DOHH2 (cell line): ENCODE measurements around the gene ADPRS.
A peak's percentile ranks its signal among the peaks of the same experiment; 100 is the strongest.

ENCODE experiments used
- H3F3A ChIP-seq: fragments of 200-600 bp; sonication (generic), shearing (Covaris generic); 2 replicates; pipeline ENCODE4 v1.6.0; 2016; ENCODE audit warnings: antibody characterized with exemption, mild to moderate bottlenecking; ENCODE audit not compliant: control insufficient read depth, insufficient read depth
- H3K27ac ChIP-seq: fragments of 200-600 bp; sonication (generic); 2 replicates; pipeline ENCODE4 v1.5.1; 2014; ENCODE audit warnings: low read depth, mild to moderate bottlenecking, low read length, moderate library complexity
- H3K27me3 ChIP-seq: fragments of 200-600 bp; sonication (generic); 2 replicates; pipeline ENCODE4 v1.6.1; 2014; ENCODE audit warnings: mild to moderate bottlenecking, low read length, mixed read lengths; ENCODE audit not compliant: control insufficient read depth
- H3K36me3 ChIP-seq: fragments of 200-600 bp; sonication (generic); 2 replicates; pipeline ENCODE4 v1.6.1; 2014; ENCODE audit warnings: mild to moderate bottlenecking, low read length, moderate library complexity, mixed read lengths; ENCODE audit not compliant: control insufficient read depth
- H3K4me1 ChIP-seq: fragments of 200-600 bp; sonication (generic); 2 replicates; pipeline ENCODE4 v1.6.1; 2014; ENCODE audit warnings: mild to moderate bottlenecking, low read length, mixed read lengths; ENCODE audit not compliant: control insufficient read depth
- H3K4me2 ChIP-seq: fragments of 200-600 bp; sonication (generic); 2 replicates; pipeline ENCODE4 v1.6.0; 2014; ENCODE audit warnings: mild to moderate bottlenecking, low read length, moderate library complexity
- H3K4me3 ChIP-seq: fragments of 200-600 bp; sonication (generic); 2 replicates; pipeline ENCODE4 v1.5.1; 2014; ENCODE audit warnings: mild to moderate bottlenecking, low read length, mixed read lengths
- H3K79me2 ChIP-seq: fragments of 200-600 bp; sonication (generic); 2 replicates; pipeline ENCODE4 v1.6.1; 2014; ENCODE audit warnings: mild to moderate bottlenecking, low read length, mixed read lengths; ENCODE audit not compliant: control insufficient read depth
- H3K9me2 ChIP-seq: fragments of 200-600 bp; sonication (generic); replicated peaks from 2 replicates; pipeline ENCODE4 v1.6.1; 2014; ENCODE audit warnings: mild to moderate bottlenecking, low read length, mixed read lengths; ENCODE audit not compliant: control insufficient read depth
- H3K9me3 ChIP-seq: fragments of 200-600 bp; sonication (generic); 2 replicates; pipeline ENCODE4 v1.6.1; 2014; ENCODE audit warnings: antibody characterized with exemption, low read length, mixed read lengths; ENCODE audit not compliant: control insufficient read depth, insufficient read depth
- H4K20me1 ChIP-seq: fragments of 200-600 bp; sonication (generic); 2 replicates; pipeline ENCODE4 v1.6.0; 2014; ENCODE audit warnings: low read depth, mild to moderate bottlenecking, antibody characterized with exemption, low read length, moderate library complexity; ENCODE audit not compliant: control insufficient read depth, insufficient read depth
- CTCF ChIP-seq: fragments of 200-600 bp; sonication (generic); IDR thresholded peaks from one replicate; pipeline ENCODE4 v1.5.1; 2014; ENCODE audit warnings: antibody characterized with exemption, mild to moderate bottlenecking, low read depth, low read length; ENCODE audit not compliant: poor library complexity, severe bottlenecking
- EZH2phosphoT487 ChIP-seq: fragments of 200-600 bp; sonication (generic); IDR thresholded peaks from 2 replicates; pipeline ENCODE4 v1.6.1; 2017; ENCODE audit warnings: borderline replicate concordance, mild to moderate bottlenecking, antibody characterized with exemption, low read length, moderate library complexity, mixed read lengths

Gene ADPRS

GRCh38 chr1:36094621-36095061, 5.9 kb downstream of the ADPRS start:
- Histone ChIP-seq H3K79me2 (peaks cover 17% of the 10 kb centered on the region), H3K9me3 (no peaks in the 10 kb centered on the region), H3K27ac (no peak overlapping the region), H3F3A (peaks cover 11% of the 10 kb centered on the region), H3K4me2 (no peak overlapping the region), H4K20me1 (no peaks in the 10 kb centered on the region), H3K4me1 (peaks cover 8% of the 10 kb centered on the region), H3K36me3 (peaks cover 56% of the 10 kb centered on the region), H3K27me3 (no peaks in the 10 kb centered on the region), H3K4me3 (no peak overlapping the region), H3K9me2 (no peaks in the 10 kb centered on the region)
- TF ChIP-seq EZH2phosphoT487 (no peak), CTCF (no peak)

- H3K4me1 ChIP-seq: peaks cover 4% of the 10 kb centered on the region
- H3K27ac ChIP-seq: no peak overlapping the region
- peaks cover 55% of the 10 kb centered on the region for H3K36me3 ChIP-seq
- TF ChIP-seq EZH2phosphoT487 (no peak), CTCF (no peak)
- H3K4me3 ChIP-seq: no peak overlapping the region
- peaks cover 11% of the 10 kb centered on the region for H3F3A ChIP-seq
- no peaks in the 10 kb centered on the region for H3K9me2 ChIP-seq
- no peaks in the 10 kb centered on the region for H4K20me1 ChIP-seq
- H3K79me2 ChIP-seq: peaks cover 7% of the 10 kb centered on the region
- no peaks in the 10 kb centered on the region for H3K27me3 ChIP-seq
- no peaks in the 10 kb centered on the region for H3K9me3 ChIP-seq
- no peak overlapping the region for H3K4me2 ChIP-seq
These were observed 7.2 kb downstream of the ADPRS start for GRCh38 chr1:36095760-36096405.

GRCh38 chr1:36096500-36097432, 8.1 kb downstream of the ADPRS start:
- Histone ChIP-seq H3K4me3 (no peak overlapping the region), H3K36me3 (peaks cover 46% of the 10 kb centered on the region), H4K20me1 (no peaks in the 10 kb centered on the region), H3K9me3 (no peaks in the 10 kb centered on the region), H3K9me2 (no peaks in the 10 kb centered on the region), H3K27me3 (no peaks in the 10 kb centered on the region), H3F3A (peaks cover 11% of the 10 kb centered on the region), H3K79me2 (no peaks in the 10 kb centered on the region), H3K4me1 (peaks cover 4% of the 10 kb centered on the region), H3K27ac (no peak overlapping the region), H3K4me2 (no peak overlapping the region)
- TF ChIP-seq EZH2phosphoT487 (no peak), CTCF (peak; percentile 36)
